ENCODE data around the gene LMOD3. TPM values are rescaled to one million over a fixed set of nuclear protein-coding genes. Genes with fewer than 3 reads are reported as not detected.

Gene LMOD3
- total and polyA plus RNA-seq, 2 of the 8 experiments (the other 6 are each of a cell fraction or from before 2014, with no cell fraction given) = not detected

DNA sequence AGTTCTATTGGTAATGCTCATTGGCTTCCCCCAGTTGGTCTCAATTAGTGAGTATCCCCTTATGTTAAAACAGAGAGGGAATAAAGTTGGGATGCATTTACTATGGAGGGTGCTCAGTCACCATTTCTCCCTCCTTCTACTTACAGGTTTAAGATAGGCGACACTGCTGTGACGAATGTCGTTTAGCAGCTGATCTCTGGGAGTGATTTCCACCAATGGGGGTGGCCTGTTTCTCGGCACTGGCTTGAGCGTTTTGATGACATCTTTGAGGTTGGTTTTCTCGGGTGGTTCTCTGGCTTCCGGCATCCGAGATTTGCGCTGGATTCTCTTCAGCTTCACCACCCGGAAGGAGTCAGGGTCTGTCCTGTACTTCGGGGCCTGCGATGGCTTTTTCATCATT, 3.8 kb downstream of the LMOD3 start:
- Histone ChIP-seq H3K4me2 (ENCODE audit: insufficient read depth in 1 of 2, low read depth in 2 of 2, low read length in 2 of 2) (no peak overlapping the region), H3K23me2 (ENCODE audit: low read depth, low read length) (no peaks in the 10 kb centered on the region), H3K4me1 (replicated peaks in 1 of 4; ENCODE audit: control insufficient read depth in 3 of 4, insufficient read depth in 4 of 4, low read length in 3 of 4) (no peaks in the 10 kb centered on the region), H4K8ac (ENCODE audit: extremely low read depth, insufficient read depth, low read length) (no peak overlapping the region), H2BK15ac (ENCODE audit: low read length) (no peak overlapping the region), H3K9me3 (ENCODE audit: insufficient read depth in 2 of 2, low read depth in 1 of 2, low read length in 1 of 2) (no peaks in the 10 kb centered on the region), H3K4me3 (ENCODE audit: extremely low read depth in 1 of 4, insufficient read depth in 2 of 4, low read depth in 3 of 4, low read length in 4 of 4) (no peak overlapping the region), H3K4ac (replicated peaks; ENCODE audit: insufficient read length, low read depth, low read length) (no peak overlapping the region), H2BK120ac (replicated peaks; ENCODE audit: low read depth, low read length) (no peak overlapping the region), H3K9ac (replicated peaks in 1 of 4; ENCODE audit: extremely low read depth in 1 of 4, low read depth in 3 of 4, low read length in 3 of 4) (no peak overlapping the region), H2AFZ (ENCODE audit: low read length) (no peak overlapping the region), H3K79me2 (ENCODE audit: control insufficient read depth in 1 of 2, insufficient read depth in 2 of 2, low read length in 2 of 2) (no peaks in the 10 kb centered on the region), H3K56ac (replicated peaks; ENCODE audit: insufficient read length, low read depth, low read length) (no peak overlapping the region), H2BK20ac (ENCODE audit: low read length) (no peak overlapping the region), H3K36me3 (ENCODE audit: control insufficient read depth in 2 of 4, insufficient read depth in 4 of 4, low read length in 3 of 4) (no peaks in the 10 kb centered on the region), H4K20me1 (replicated peaks in 1 of 2; ENCODE audit: control insufficient read depth in 1 of 2, insufficient read depth in 2 of 2, low read length in 2 of 2) (no peaks in the 10 kb centered on the region), H3K14ac (ENCODE audit: insufficient read length) (no peak overlapping the region), H3K27ac (ENCODE audit: low read depth, low read length) (no peak overlapping the region), H2AK5ac (ENCODE audit: low read depth, low read length) (no peak overlapping the region), H4K5ac (ENCODE audit: insufficient read length, low read depth, low read length) (no peak overlapping the region), H3K79me1 (ENCODE audit: low read depth, low read length) (no peaks in the 10 kb centered on the region), H3K23ac (ENCODE audit: insufficient read length) (no peak overlapping the region), H4K91ac (replicated peaks; ENCODE audit: insufficient read length, low read length) (no peak overlapping the region), H2BK5ac (ENCODE audit: low read depth, low read length) (no peak overlapping the region), H3K27me3 (replicated peaks in 1 of 4; ENCODE audit: control insufficient read depth in 3 of 4, extremely low read depth in 1 of 4, insufficient read depth in 3 of 4, low read length in 3 of 4) (no peaks in the 10 kb centered on the region), H3K18ac (ENCODE audit: extremely low read depth, low read length) (no peak overlapping the region), H2BK12ac (ENCODE audit: low read depth, low read length) (no peak overlapping the region)
- ChIA-PET POLR2A (ENCODE audit: partially characterized antibody) (no interaction called here), CTCF (ENCODE audit: partially characterized antibody) (interaction anchor here (0.6 to 6.3 kb wide), 17 partner anchors 14 to 417 kb away, joined by 3 to 59 read pairs (median 4); no protein-coding TSS in a partner anchor)
- FAIRE-seq = no peak
- WGBS, 2 experiments (ENCODE audit: extremely low coverage in 1 of 2, insufficient coverage in 1 of 2, insufficient read length in 1 of 2, insufficient replicate concordance in 2 of 2, low coverage in 1 of 2, low lambda C conversion rate in 2 of 2, missing lambda C conversion rate in 1 of 2) = 96% methylated on average over 12 of the region's 12 CpGs; no CpG with 5 or more reads in 1 of the 2 experiments
- no peak for DNase-seq (ENCODE audit: low read depth in 1 of 2, low spot score in 2 of 2)
- no peak for TF ChIP-seq CBX8 (IDR thresholded peaks at IDR 0.05; ENCODE audit: borderline replicate concordance, low read depth, low read length)

Measured in H1 (cell line).